Right ventricle myocardium inferior (tissue), 1 donor: Measurements from ENCODE around the gene HEXA. TPM values are rescaled to one million over a fixed set of nuclear protein-coding genes. Genes with fewer than 3 reads are reported as not detected.
A peak's percentile ranks its signal among the peaks of the same experiment; 100 is the strongest.
"Not testable (repeated sequence)": the region's sequence is repeated elsewhere in the genome, so short reads cannot be mapped to it uniquely, and the experiment has no call there.

Experiments used
- ATAC-seq: fragments of 200-7000 bp; cut with Tn5 transposase; one replicate; pipeline ENCODE4 v1.9.1; 2020; ENCODE audit warnings: mild to moderate bottlenecking, moderate library complexity
- DNase-seq: peaks from one replicate; pipeline ENCODE4 v3.0.0; 2021; ENCODE audit errors: missing footprints
- intact Hi-C: fragments of 100-400 bp; cut with DNase I; formaldehyde crosslinking; loops from one replicate; pipeline ENCODE4 v1.11.0; 2022
- long read RNA-seq: library from polyadenylated mRNA; unstranded; transcript quantifications from one replicate; pipeline ENCODE4 v2.0.0, GENCODE V29; 2021
- total RNA-seq: library from RNA; stranded (reverse); fragmentation: NEBNext Ultra II Directional; extraction: Animal tissue kit (Norgen Biotek cat#: 25700); gene quantifications from one replicate; pipeline ENCODE4 v1.2.1, GENCODE V29; 2021
- donor health status: DM: no; HTN: yes; CAD: no; lungs with severe emphysema.

The HEXA gene
- 64.3 TPM for total RNA-seq
- long read RNA-seq, full-length matches to known transcripts, result 36 of 40 reads
- long read RNA-seq, partial matches to known transcripts, result 0 of 40 reads
- long read RNA-seq, other reads (novel, unspliced or antisense), result 4 of 40 reads

DNA sequence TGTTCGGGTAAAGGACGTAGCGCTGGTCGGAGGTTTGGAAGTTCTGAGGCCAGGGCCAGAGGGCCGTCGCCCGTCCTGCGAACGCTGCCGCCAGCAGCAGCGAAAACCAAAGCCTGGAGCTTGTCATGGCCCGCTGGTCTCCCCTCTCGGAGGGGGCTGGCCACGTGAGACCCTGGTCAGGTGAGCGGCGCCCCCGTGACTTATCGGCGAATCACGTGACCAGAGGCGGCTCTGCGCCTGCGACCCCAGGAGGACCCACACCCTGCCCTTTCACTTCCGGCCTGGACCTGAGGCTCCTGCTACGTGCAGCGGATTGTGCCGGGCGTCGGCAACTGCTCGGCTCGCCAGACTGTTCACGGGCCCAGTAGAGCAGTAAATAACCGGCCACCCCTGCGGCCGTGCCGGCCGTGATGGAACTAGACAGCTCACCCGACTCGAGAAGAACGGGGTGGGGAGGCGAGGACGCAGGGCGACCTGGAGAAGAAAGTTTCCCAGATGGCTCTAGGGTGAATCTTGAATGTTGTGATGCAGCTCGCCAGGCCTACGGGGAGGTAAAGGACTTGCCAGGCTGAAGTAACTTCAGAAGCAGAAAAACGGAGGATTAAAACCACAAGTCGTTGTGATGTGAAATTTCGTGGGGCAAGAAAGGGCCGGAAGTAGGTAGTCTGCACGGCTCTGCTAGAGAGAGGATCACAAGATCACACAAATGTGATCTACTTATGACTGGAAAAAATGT is at the start of gene HEXA:
Gene HEXA, minus strand, starts transcription at position 169 of the 736 bp plus-strand sequence. Its CDS starts 42 bp downstream, at position 127.
- ATAC-seq (peak; percentile 96), DNase-seq (peak; percentile 98)
- intact Hi-C loops, result loop anchor here (2.0 kb wide), 1 partner anchor 99 kb away; the partner anchor contains the start of gene ARIH1

DNA sequence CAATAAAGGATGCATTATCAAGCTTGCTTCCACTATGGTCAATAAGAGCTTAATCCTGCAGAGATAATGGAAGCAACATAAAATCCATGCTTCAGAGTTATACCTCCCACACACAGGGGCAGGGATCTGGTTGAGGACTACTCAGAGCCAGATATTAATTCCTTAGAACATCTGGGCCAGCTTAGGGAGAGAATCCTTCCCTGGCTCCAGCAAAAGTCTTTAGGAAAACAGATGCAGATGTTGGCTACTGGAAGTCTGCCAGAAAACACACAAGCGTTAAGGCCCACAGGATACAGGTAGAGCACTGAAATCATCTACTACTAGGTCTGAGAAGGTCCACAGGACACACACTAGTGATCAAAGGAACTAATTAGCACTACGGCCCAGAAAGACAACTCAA is 47.4 kb upstream of the HEXA start:
- ATAC-seq (no peak), DNase-seq (no peak)
- intact Hi-C loops, result no loop called here

DNA sequence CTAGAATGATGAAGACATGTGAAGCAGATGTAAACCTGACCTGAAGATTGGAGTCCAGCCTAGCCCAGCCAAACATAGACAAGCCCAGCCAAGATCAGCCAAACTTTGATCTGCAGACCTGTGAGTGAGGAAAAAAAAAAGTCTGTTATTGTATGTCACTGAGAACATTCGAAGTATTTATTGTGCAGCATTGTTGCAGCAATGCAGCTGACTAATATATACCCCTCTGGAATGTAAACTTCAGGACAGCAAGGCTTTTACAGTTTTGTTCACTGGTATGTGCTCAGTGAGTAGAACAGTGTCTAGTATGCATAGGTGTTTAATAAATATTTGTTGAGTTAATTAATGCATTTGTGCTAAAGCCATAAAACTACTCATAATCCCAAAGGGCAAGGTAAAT is 45.7 kb upstream of the HEXA start:
- intact Hi-C loops, result no loop called here
- DNase-seq, result no peak
- no peak for ATAC-seq

DNA sequence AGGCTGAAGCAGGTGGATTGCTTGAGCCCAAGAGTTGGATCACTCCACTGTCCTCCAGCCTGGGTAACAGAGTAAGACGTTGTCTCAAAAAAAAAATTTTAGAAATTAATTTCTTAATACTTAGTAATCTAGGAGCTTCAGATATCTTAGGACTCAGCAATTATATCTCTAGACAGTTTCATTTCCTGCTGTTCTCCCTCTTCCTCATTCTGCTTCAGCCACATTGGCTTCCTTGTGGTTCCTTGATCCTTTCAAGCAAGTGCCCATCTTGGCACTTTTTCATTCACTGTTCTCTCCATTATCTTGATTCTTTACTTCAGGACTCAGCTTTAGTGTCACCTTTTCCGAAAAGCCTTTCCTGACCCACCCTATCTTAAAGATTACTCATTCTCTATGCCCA is 44.8 kb upstream of the HEXA start:
- intact Hi-C loops, result no loop called here
- no peak for DNase-seq
- no peak for ATAC-seq

DNA sequence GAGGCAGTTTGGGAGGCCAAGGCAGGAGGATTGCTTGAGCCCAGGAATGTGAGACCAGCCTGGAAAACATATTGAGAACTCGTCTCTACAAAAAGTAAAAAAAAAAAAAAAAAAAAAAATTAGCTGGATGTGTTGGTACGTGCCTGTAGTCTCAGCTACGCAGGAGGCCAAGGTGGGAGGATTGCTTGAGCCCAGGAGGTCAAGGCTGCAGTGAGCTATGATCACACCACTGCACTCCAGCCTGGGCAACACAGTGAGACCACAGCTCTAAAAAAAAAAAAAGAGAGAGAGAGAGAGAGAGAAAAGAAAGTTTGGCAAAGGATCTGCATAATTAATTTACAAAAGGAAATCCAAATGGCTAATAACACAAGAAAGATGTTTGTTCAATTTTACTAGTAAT is 44.0 kb upstream of the HEXA start:
- intact Hi-C loops, ATAC-seq, DNase-seq: not testable (repeated sequence)

DNA sequence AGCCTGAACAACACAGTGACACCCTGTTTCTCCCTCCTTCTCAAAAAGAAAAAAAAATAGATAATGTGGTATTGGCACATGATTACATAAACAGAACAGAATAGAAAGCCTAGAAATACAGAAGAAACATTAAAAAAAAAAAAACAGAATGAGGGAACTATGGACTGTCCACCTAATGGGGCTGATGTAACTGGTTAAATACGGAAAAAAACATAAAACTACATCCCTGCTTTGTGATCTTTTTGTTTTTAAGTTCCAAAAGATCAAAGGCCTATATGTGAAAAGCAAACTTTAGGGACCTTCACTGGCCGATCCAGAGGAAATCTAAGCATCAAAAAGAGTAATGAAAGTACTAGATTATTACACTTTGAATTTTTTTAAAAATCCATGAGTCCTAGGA is 39.5 kb upstream of the HEXA start:
- ATAC-seq (no peak), DNase-seq (no peak)
- intact Hi-C loops, result no loop called here

DNA sequence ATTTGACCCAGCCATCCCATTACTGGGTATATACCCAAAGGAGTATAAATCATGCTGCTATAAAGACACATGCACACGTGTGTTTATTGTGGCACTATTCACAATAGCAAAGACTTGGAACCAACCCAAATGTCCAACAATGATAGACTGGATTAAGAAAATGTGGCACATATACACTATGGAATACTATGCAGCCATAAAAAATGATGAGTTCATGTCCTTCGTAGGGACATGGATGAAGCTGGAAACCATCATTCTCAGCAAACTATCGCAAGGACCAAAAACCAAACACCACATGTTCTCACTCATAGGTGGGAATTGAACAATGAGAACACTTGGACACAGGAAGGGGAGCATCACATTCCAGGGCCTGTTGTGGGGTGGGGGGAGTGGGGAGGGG is 37.5 kb upstream of the HEXA start:
- ATAC-seq, intact Hi-C loops, DNase-seq: not testable (repeated sequence)

DNA sequence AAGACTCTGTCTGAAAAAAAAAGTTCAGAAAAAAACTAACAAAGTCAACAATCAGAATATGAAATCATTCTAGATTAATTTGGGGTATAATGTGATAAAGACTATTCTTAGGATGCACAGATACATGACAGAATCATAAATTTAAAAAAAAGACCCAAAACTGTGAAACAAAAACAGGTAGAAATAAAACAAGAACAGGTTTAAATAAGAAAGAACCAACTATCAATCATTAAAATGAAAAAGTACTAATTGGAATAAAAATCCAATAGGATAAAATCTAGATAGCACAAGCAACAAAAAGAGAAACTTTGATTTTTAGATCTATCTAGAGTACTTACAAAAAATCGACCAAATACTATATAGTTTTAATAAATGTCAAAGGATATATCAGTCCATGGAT is 35.7 kb upstream of the HEXA start:
- ATAC-seq, result no peak
- intact Hi-C loops, result no loop called here

DNA sequence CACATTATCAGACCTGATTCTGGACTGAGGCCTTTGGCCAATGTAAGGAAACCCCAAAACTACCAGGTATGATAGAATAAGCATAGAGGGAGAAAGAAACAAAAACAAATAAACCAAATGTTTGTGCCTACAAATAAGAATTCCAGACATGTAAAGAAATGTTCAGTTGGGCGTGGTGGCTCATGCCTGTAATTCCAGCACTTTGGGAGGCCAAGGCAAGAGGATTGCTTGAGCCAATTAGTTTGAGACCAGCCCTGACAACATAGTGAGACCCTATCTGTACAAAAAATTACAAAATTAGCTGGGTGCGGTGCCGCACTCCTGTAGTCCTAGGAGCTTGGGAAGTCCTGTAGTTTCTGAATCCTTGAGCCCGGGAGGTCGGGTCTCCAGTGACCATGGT is 35.3 kb upstream of the HEXA start:
- ATAC-seq (no peak), DNase-seq (no peak)
- intact Hi-C loops, result no loop called here

More for the DNA sequence above, 35.7 kb upstream of the HEXA start:
- no peak for DNase-seq

DNA sequence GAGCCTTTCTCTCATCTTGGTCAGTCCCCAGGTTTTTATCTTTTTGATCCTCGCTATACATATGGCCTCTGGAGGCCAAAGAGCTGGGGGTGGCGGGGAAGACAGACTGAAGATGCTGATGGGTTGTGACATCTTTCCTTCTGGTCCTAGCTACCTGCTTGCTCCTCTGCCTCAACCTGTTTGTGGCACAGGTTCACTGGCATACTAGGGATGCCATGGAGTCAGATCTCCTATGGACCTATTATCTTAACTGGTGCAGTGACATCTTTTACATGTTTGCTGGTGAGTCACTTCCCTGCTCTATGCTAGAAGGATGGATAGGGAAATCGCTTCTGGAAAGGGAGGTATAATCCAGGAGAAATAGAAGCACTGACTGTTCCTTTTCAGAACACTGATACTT is 31.1 kb upstream of the HEXA start:
- intact Hi-C loops, result no loop called here
- no peak for DNase-seq
- no peak for ATAC-seq

DNA sequence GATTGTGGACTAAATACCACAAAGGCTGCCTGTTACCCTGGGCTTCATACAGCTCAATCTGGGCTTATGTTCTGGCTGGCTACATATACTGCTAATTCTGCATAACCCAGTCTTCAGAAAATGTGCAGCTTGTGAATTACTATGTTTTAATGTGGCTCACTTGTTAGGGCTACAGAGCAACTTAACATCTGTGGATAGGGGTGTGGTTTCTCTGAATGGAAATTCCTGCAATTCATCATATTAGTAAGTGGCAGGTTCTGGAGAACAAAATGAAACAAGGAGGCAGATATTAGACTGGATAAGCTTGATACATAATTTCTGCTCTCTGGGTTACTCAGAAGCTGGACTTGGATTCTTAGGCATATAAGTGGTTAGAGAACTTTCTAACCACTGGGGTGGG is 29.0 kb upstream of the HEXA start:
- no peak for DNase-seq
- intact Hi-C loops, result no loop called here
- ATAC-seq, result no peak

DNA sequence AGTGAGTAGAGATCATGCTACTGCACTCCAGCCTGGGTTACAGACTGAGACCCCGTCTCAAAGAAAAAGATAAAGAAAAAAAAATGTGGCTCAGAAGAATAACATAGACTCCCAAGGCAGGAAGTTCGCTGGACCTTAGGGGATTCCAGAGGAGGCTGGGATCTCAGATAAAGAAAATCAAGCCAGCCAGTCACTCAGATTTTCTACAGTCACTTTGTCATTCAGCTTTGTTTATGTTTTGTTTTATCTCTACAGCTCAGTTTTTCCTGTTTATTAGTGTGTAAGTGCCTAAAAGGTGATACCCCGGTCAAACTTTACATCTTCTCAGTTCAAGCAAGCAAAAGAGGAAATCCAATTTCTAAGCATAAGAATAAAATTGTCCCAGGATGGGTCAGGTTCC is 28.5 kb upstream of the HEXA start:
- intact Hi-C loops, result no loop called here
- DNase-seq, result no peak
- ATAC-seq, result no peak

DNA sequence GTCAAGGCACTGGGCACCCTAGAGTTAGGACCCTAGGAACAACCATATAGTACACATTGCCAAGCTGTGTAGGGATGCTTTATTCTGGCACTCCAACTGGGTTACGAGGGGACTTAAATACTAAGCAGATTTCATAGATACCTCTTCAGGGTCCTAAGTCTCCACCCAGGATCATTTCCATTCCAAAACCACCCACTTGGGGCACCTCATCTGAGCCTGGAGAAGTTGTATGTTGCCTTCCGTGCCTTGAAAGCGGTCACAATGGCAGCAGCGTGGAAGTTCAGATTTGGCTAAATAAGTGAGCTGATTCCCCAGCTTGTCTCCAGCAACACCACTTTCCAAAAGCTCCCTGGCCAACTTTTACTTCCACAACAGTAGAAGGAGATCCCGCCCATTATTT is 26.9 kb upstream of the HEXA start:
- intact Hi-C loops, result no loop called here
- ATAC-seq, result no peak
- no peak for DNase-seq

DNA sequence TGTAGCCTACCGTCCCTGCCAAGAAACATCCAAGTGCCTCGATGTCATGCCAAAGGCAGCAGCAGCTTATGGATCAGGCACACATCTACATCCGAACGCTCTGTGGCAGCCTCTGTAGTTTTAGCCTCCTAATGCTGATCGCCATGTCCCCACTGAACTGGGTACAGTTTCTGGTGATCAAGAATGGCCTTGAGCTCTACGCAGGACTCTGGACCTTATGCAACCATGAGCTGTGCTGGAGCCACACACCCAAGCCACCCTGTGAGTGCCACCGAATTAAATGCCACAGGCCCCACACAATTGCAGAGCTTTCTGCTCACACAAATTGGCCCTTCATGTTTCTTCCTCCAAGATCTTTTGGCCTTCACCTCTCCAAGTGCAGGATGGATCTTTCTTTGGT is 22.8 kb upstream of the HEXA start:
- intact Hi-C loops, result no loop called here
- no peak for DNase-seq
- no peak for ATAC-seq

DNA sequence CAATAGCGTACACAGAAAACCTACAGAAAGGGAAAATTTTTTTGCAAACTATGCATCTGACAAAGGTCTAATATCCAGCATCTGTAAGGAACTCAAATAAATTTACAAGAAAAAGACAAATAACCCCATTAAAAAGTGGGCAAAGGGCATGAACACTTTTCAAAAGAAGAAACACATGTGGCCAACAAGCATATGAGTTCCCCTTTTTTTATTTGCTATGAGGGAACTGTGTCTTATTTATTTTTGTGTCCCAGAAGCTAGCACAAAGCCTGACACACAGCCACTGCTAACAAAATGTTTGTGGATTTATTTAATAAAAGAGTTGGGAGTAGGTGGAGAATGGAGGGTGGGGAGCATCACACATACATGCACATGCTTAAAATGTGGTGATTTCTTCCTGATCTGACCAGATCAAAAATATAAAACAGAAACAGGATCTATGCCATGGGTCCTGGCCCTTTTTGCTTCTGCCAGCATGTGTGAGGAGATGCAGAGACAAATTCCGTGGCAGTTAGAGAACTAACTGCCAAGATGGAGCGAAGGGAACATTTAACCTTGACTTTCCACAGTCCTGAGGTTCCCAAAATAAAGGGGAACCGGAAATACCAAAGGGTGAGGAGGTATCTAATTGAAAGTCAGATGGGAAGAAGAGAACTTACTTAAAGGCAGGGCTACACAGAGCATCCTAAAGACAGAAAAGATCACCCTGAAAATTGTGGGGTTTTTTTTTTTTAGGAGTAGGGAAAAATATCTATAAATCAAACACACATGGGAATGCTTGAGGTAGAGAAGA is 22.2 kb upstream of the HEXA start, which contains the start of gene TMEM202:
Gene TMEM202, plus strand, starts transcription at position 510 of the 793 bp plus-strand sequence. Its CDS starts 22 bp downstream, at position 532.
- DNase-seq (no peak), ATAC-seq (no peak)
- intact Hi-C loops, result no loop called here

DNA sequence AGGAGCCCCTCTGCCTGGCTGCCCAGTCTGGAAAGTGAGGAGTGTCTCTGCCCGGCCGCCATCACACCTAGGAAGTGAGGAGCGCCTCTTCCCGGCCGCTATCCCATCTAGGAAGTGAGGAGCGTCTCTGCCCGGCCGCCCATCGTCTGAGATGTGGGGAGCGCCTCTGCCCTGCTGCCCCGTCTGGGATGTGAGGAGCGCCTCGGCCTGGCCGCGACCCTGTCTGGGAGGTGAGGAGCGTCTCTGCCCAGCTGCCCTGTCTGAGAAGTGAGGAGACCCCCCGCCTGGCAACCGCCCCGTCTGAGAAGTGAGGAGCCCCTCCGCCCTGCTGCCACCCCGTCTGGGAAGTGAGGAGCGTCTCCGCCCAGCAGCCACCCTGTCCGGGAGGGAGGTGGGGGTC is 20.5 kb upstream of the HEXA start:
- intact Hi-C loops, ATAC-seq, DNase-seq: not testable (repeated sequence)

DNA sequence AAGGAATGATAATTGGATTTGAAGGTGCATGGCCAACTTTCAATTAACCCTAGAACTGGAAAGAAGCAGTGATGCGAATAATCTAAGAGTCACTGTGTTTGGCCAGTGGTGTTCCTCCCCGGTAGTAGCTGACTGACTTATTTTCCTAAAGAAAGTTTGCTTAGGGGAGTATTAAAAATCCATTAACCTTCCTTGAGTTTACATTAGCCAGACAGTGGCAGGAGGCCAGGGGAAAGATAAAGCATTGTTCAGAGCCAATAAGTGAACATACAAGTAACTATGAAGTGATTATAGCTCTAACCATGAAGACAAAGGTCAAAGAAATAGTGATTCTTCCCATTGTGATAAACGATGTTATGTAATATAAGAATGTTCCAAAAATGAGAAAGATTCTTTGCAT is 13.4 kb upstream of the HEXA start:
- intact Hi-C loops, result loop anchor here (5.0 kb wide), 1 partner anchor 68 kb away; no protein-coding TSS in a partner anchor
- DNase-seq (no peak), ATAC-seq (no peak)

DNA sequence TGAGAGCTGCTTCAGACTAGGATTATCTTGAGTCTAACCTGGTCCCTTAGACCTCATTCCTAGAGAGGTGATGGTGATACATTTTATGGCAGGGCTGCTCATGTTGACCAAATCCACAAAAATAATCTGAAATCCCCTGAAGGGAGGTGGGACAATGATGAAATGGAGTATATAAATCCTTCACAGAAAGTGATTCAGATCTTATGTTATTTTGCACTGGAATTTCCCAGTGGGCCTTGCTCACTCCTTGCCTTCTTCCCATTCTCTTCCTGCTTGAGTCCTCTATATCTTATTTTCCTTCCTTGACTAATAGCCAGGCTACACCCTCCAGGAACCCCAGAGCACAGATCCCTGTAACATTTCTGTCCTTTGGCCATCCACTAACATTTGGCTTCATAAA is 11.9 kb upstream of the HEXA start:
- intact Hi-C loops, result loop anchor here (5.0 kb wide), 1 partner anchor 70 kb away; no protein-coding TSS in a partner anchor
- ATAC-seq (no peak), DNase-seq (no peak)

DNA sequence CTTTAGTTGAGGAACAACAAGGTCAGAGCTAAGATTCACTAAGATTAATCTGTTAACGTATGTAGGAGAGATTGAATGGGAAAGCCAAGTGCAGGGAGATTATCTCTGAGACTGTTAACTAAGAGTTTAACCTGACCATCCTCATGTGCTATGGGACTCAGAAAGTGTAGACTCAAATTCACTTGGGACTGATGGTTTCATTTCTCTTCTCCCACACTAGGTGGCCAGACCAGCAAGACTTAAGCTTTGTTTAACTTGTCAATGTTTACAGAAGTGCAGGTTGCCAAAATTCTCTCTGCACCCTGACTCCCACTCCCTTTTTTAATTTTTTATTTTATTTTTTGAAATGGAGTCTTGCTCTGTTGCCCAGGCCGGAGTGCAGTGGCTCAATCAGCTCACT is 6.3 kb upstream of the HEXA start:
- ATAC-seq (no peak), DNase-seq (no peak)
- intact Hi-C loops, result no loop called here

DNA sequence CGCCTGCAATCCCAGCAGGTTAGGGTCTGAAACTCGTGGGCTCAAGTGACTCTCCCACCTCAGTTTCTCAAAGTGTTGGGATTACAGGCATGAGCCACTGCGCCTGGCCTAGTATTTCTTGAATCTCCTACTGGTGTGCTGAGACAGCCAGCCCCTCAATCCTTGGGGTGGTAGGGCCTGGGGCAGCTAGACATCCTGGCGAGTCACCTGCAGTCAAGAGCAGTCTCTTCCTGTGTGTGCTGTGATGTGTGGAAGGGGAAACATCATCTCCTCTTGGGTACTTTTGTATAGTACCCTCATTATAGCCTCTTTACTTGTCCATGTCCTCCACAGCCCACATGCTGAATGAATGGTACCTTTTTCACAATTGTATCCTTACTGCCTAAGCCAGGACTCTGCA is 4.9 kb upstream of the HEXA start:
- DNase-seq, result no peak
- intact Hi-C loops, result no loop called here
- no peak for ATAC-seq
